A172 (cell line): ENCODE data around the gene SORL1. TPM values are rescaled to one million over a fixed set of nuclear protein-coding genes. Genes with fewer than 3 reads are reported as not detected.

ENCODE experiments used
- DNase-seq: peaks from one replicate; pipeline ENCODE4 v3.0.0-alpha.2; 2015; ENCODE audit warnings: low spot score
- total RNA-seq: library from RNA; depleted of rRNA; stranded (reverse); fragments of >200 nt; shearing (Covaris generic); gene quantifications from 2 replicates; pipeline ENCODE4 v1.2.3, GENCODE V29; 2014

Gene SORL1
- total RNA-seq, 1 experiment from 2014 or later, result 2.1 TPM

GRCh38 chr11:121587182-121587581, 135.1 kb downstream of the SORL1 start:
- no peak for DNase-seq

DNA sequence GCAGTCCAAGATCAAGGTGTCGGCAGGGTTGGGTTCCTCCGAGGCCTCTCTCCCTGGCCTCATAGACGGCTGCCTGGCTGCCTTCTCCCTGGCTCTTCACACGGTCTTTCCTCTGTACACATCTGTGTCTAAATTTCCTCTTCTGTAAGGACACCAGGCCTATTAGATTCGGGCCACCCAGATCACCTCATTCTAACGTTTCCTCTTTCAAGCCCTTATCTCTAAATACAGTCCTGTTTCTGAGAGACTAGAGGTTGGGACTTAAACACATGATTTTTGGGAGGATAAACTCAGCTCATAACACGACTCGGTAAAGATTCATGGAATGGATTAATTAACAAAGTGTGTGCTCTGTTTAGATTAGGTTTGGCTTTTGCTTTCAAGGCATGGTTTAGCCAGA, 136.6 kb downstream of the SORL1 start:
- no peak for DNase-seq

GRCh38 chr11:121589946-121590537, 137.9 kb downstream of the SORL1 start:
- no peak for DNase-seq

- DNase-seq, result no peak
Observed at GRCh38 chr11:121590772-121591404, 138.8 kb downstream of the SORL1 start.

DNA sequence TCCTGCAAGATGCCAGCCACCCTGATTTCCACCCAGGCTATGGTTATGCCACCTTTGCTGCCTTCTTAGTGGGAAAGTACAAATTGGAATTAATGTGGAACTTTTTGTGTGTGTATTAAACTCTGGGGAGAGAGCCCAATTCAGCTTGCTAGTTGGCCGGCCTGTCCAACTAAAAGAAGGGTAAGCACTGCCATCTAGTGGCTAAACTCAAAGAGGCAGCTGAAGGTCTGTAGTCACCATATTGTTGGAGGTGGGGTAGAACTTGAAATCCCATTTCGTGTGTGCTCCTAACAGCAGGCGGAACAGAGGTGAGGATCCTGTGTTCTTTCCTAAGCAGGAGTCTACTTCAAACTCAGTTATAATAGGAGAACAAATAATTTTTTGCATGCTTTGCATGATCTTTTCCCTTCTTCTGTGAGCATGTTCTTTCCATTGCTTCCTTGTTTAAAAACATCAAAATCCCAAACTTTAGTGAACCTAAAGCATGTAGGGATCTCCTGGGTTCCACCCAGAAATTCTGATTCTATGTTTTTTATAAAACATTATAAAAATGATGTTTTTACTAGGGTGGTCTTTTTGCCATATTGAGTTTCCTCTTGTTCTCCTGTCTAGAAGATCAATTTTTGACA, 139.4 kb downstream of the SORL1 start:
- DNase-seq, result peak; percentile 57

- DNase-seq, result no peak
Observed at GRCh38 chr11:121592708-121593107, 140.6 kb downstream of the SORL1 start.

- peak; percentile 90 for DNase-seq
Observed at GRCh38 chr11:121595717-121596161, 143.6 kb downstream of the SORL1 start.

GRCh38 chr11:121596195-121597155, 144.4 kb downstream of the SORL1 start:
- DNase-seq, result peak; percentile 43

DNA sequence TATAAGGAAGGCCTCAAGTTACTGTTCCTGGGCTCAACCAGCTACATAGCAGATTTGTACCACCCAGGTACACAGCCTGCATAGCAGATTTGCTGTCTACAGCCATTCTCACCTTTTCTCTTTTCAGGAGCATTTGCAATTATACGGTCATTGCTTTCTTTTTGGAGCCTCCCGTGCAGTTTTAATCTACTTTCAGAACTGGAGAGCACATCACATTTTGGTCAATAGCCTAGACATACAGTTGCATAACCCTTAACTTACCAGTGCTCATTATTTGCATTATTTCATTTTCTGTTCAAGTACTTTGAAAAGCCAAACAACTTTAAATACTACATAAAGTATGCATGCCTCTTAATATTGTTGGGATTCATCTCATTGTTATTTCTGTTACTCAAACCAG, 151.2 kb downstream of the SORL1 start:
- no peak for DNase-seq

- DNase-seq, result no peak
Observed at GRCh38 chr11:121604152-121604551, 152.0 kb downstream of the SORL1 start.

DNA sequence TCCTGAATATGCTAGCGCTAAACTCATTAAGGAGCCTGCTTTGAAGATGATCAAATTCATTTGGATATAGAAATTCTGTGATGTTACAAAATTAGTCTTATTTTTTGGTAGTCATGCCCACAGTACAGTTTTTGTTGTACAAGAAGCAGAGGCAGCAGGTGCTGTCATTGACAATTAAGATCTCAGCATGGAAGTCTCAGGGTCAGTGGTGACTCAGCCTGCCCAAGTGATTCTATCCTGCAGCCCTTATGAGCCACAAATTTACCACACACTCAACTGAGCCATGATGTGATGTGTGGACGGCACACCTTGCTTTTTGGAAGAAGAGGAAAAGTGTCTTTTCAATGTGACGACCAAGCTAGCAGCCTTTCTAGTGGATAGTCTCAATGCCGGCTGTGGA, 154.2 kb downstream of the SORL1 start:
- peak; percentile 28 for DNase-seq

GRCh38 chr11:121607341-121607740, 155.2 kb downstream of the SORL1 start:
- no peak for DNase-seq

DNA sequence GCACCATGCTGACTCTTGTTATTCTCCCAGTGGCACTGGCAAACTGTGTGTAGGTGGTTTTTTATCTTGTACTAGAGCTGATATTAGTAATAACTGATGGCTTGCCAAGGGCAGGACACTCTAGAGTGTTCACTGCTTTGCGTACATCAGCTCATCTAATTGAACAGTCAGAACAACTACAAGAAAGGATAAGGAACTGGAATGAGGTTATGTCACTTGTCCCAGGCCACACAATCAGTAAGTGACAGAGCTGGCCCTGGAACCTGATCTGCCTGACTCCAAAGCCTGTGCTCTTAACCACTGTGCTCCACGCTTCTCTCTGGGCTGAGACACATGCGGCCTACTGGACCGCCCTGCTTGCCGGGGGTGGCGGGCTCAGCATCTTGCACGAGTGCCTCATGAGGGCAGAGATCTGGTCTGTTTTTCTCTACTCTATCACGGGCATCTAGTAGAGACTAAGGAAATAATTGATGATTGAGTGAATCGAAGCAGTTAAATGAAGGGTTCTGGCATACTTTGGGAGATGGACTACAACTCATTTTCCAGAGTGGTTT, 156.5 kb downstream of the SORL1 start:
- no peak for DNase-seq

GRCh38 chr11:121610706-121611105, 158.6 kb downstream of the SORL1 start:
- no peak for DNase-seq

GRCh38 chr11:121611242-121611641, 159.1 kb downstream of the SORL1 start:
- DNase-seq, result no peak

- DNase-seq, result no peak
Observed at GRCh38 chr11:121613724-121614123, 161.6 kb downstream of the SORL1 start.

GRCh38 chr11:121614636-121615240, 162.6 kb downstream of the SORL1 start:
- no peak for DNase-seq

DNA sequence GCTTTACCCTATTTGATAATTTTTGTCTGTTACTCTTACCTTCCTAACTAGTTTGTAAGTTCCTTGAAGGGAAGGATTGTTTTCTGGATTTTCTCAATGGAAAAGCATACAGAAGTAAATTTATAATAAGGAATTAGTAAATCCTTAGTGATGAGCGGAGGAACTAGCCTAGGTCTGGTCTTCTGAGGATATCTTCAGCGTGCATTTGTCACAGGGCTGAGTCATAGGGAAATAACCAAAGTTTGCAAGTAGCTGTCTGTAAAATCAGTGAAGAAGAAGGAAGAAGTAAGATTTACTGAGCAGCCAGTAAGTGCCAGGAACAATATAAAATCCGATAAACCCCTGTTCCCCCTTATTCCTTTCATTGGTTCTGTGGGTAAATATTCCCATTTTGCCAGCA, 163.4 kb downstream of the SORL1 start:
- DNase-seq, result peak; percentile 26

- DNase-seq, result no peak
Observed at GRCh38 chr11:121618516-121618915, 166.4 kb downstream of the SORL1 start.

DNA sequence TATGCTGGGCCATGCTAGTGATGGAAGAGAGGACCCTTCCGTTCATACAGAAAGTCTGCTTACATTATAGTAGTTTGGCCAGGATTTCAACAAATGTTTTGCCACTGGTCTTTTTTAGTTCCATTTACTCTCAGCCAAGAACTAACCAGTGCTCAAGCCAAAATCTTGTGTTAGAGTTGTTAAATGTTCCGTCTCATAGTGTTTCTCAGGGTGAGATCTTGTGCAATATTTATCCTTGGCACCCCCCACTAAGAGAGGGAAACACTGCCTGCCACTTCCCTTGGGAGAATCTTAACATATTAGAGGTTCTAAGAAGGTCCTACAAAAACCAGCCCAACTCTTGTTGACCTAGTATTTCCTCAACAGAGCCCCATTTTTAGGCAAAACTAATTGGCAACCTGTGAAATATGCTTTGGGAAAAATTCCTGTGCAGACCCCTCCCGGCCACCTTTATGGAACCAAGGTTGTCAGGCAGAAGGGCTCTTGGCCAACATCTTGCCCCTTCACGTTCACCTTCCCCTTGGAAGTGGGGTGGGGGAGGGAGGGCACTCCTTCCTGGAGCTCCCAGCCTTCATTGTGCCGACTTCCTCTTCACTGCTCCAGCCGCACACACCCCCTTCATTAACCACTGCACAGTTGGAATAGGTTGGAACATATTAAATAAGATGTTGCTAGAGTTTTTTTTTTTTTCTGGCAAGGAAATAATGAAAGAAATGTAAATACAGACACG, 173.8 kb downstream of the SORL1 start:
- DNase-seq, result no peak

DNA sequence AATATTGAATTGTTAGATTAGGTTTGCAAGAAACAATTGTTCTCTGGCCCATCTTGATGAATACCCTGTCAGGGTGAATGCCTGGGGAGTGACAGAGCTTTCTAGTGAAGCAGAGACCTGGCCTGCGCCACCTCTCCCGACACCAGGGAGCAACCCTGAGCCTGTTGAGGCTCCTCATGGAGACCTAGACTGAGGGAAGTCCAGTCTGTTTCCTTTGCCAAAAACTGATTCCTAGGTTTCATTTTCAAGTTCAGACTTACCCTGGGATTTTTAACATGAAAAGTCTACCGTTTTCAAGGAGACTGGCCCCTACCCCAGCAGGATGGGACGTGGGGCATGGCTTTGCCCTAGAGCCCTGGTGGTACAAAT, 174.4 kb downstream of the SORL1 start:
- DNase-seq, result no peak
